Keratinocyte (primary cell): ENCODE data around the gene CYP4X1. TPM values are rescaled to one million over a fixed set of nuclear protein-coding genes. Genes with fewer than 3 reads are reported as not detected.
A peak's percentile ranks its signal among the peaks of the same experiment; 100 is the strongest.

Experiments used
- DNase-seq: peaks from one replicate; pipeline ENCODE4 v3.0.0-alpha.2; 2011; ENCODE audit warnings: low read depth, missing footprints, low spot score
- FAIRE-seq: peaks from 2 replicates; lab custom pipeline; 2011; peaks lifted over from hg19 to GRCh38; lab: Jason Lieb, UNC
- H2AFZ ChIP-seq: 2 replicates; pipeline ENCODE4 v1.6.0; 2012; ENCODE audit warnings: low read length, control low read depth, inconsistent platforms; ENCODE audit not compliant: control insufficient read depth
- H3K27ac ChIP-seq: 2 replicates; pipeline ENCODE4 v1.5.1; 2011; ENCODE audit warnings: low read length; ENCODE audit not compliant: control insufficient read depth, insufficient read depth
- H3K27me3 ChIP-seq: 3 replicates; pipeline ENCODE4 v1.6.0; 2011; ENCODE audit warnings: low read length; ENCODE audit not compliant: control insufficient read depth, insufficient read depth; ENCODE audit errors: extremely low read depth
- H3K36me3 ChIP-seq, 2 experiments: 2 replicates in 1 of 2; 3 replicates in 1 of 2; pipeline ENCODE4 v1.5.1; 2011; ENCODE audit warnings: low read length in 2 of 2, mild to moderate bottlenecking in 1 of 2; ENCODE audit not compliant: control insufficient read depth in 2 of 2, insufficient read depth in 2 of 2; ENCODE audit errors: extremely low read depth in 1 of 2
- H3K4me1 ChIP-seq: 3 replicates; pipeline ENCODE4 v1.5.1; 2011; ENCODE audit warnings: low read length; ENCODE audit not compliant: control insufficient read depth, insufficient read depth; ENCODE audit errors: extremely low read depth
- H3K4me2 ChIP-seq: 3 replicates; pipeline ENCODE4 v1.6.0; 2011; ENCODE audit warnings: low read depth, low read length; ENCODE audit not compliant: control insufficient read depth, insufficient read depth; ENCODE audit errors: extremely low read depth
- H3K4me3 ChIP-seq, 3 experiments: fragments of 200-600 bp in 1 of 3; sonication (generic) in 1 of 3; 2 replicates in 2 of 3; 3 replicates in 1 of 3; pipeline ENCODE4 v1.5.1; 2011 to 2016; ENCODE audit warnings: low read length in 3 of 3, mild to moderate bottlenecking in 3 of 3, control low read depth in 2 of 3, inconsistent platforms in 1 of 3, low read depth in 1 of 3, mixed read lengths in 1 of 3, mixed run types in 1 of 3, moderate library complexity in 1 of 3; ENCODE audit not compliant: control insufficient read depth in 2 of 3, insufficient read depth in 2 of 3; ENCODE audit errors: extremely low read depth in 1 of 3
- H3K79me2 ChIP-seq: 2 replicates; pipeline ENCODE4 v1.6.0; 2012; ENCODE audit warnings: low read length; ENCODE audit not compliant: control insufficient read depth, insufficient read depth
- H3K9ac ChIP-seq: 3 replicates; pipeline ENCODE4 v1.6.0; 2011; ENCODE audit warnings: low read length; ENCODE audit not compliant: control insufficient read depth, insufficient read depth; ENCODE audit errors: extremely low read depth
- H3K9me1 ChIP-seq: 3 replicates; pipeline ENCODE4 v1.6.0; 2011; ENCODE audit warnings: low read length; ENCODE audit not compliant: control insufficient read depth, insufficient read depth; ENCODE audit errors: extremely low read depth
- H3K9me3 ChIP-seq: 2 replicates; pipeline ENCODE4 v1.5.1; 2012; ENCODE audit warnings: low read depth, low read length; ENCODE audit not compliant: control insufficient read depth
- H4K20me1 ChIP-seq: 3 replicates; pipeline ENCODE4 v1.6.0; 2011; ENCODE audit warnings: low read length; ENCODE audit not compliant: control insufficient read depth, insufficient read depth; ENCODE audit errors: extremely low read depth
- CTCF ChIP-seq, 3 experiments: IDR thresholded peaks in 1 of 3; conservative IDR thresholded peaks in 1 of 3; optimal IDR thresholded peaks in 1 of 3; 2 replicates in 2 of 3; 3 replicates in 1 of 3; pipeline versions ENCODE3 to v1.5.1; 2011; ENCODE audit warnings: low read length in 3 of 3, mild to moderate bottlenecking in 3 of 3, moderate library complexity in 2 of 3, control low read depth in 1 of 3, inconsistent platforms in 1 of 3; ENCODE audit not compliant: insufficient read depth in 2 of 3; ENCODE audit errors: extremely low read depth in 1 of 3
- EZH2 ChIP-seq: IDR thresholded peaks from one replicate; pipeline ENCODE4 v1.6.1; 2012; ENCODE audit warnings: inconsistent platforms, mild to moderate bottlenecking, low read length, moderate library complexity
- dilution Hi-C: fragments of 300-500 bp; cut with MboI; formaldehyde crosslinking; loops from one replicate; pipeline ENCODE4 v1.7.0; 2020; ENCODE audit warnings: low sequenced_read_pairs; ENCODE audit not compliant: extremely low pct_ligation_motif_present
- polyA minus RNA-seq, 3 experiments: library from RNA; depleted of rRNA, polyadenylated mRNA; stranded (reverse); fragments of >200 nt; gene quantifications; 1 replicate in 1 of 3; 2 replicates in 1 of 3; 3 replicates in 1 of 3; pipeline ENCODE4 v1.2.3, GENCODE V29; 2011
- polyA plus RNA-seq, 5 experiments: library from polyadenylated mRNA; depleted of rRNA in 3 of 5; stranded (reverse) in 3 of 5; stranded (forward) in 1 of 5; unstranded in 1 of 5; fragments of >200 nt; gene quantifications; 1 replicate in 1 of 5; 2 replicates in 3 of 5; 3 replicates in 1 of 5; pipeline versions ENCODE4 v1.2.1 to v1.2.3, GENCODE V29; 2011 to 2012; ENCODE audit warnings: missing spikeins in 2 of 5, low read depth in 1 of 5, low replicate concordance in 1 of 5

The CYP4X1 gene, protein sequence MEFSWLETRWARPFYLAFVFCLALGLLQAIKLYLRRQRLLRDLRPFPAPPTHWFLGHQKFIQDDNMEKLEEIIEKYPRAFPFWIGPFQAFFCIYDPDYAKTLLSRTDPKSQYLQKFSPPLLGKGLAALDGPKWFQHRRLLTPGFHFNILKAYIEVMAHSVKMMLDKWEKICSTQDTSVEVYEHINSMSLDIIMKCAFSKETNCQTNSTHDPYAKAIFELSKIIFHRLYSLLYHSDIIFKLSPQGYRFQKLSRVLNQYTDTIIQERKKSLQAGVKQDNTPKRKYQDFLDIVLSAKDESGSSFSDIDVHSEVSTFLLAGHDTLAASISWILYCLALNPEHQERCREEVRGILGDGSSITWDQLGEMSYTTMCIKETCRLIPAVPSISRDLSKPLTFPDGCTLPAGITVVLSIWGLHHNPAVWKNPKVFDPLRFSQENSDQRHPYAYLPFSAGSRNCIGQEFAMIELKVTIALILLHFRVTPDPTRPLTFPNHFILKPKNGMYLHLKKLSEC
- polyA plus RNA-seq (0.93 to 1.2 TPM (median 1.00 TPM) in 3 replicates), polyA minus RNA-seq (0.23 to 0.61 TPM in 2 of 3 replicates, not detected in the other)
- polyA plus RNA-seq (2011; ENCODE audit: low read depth): 0.40 TPM
- 0.55 and 0.90 TPM in 2 replicates for polyA plus RNA-seq (2011; cell fraction: cytosol; rRNA removed)
- polyA plus RNA-seq (2011; cell fraction: nucleus; rRNA removed): 2.6 and 3.4 TPM in 2 replicates
- polyA plus RNA-seq (2012; ENCODE audit: low replicate concordance): 0.24 and 0.34 TPM in 2 replicates
- polyA minus RNA-seq (2011; cell fraction: cytosol; rRNA and poly(A)+ RNA removed): not detected
- 0.74 and 1.0 TPM in 2 replicates for polyA minus RNA-seq (2011; cell fraction: nucleus; rRNA and poly(A)+ RNA removed)

DNA sequence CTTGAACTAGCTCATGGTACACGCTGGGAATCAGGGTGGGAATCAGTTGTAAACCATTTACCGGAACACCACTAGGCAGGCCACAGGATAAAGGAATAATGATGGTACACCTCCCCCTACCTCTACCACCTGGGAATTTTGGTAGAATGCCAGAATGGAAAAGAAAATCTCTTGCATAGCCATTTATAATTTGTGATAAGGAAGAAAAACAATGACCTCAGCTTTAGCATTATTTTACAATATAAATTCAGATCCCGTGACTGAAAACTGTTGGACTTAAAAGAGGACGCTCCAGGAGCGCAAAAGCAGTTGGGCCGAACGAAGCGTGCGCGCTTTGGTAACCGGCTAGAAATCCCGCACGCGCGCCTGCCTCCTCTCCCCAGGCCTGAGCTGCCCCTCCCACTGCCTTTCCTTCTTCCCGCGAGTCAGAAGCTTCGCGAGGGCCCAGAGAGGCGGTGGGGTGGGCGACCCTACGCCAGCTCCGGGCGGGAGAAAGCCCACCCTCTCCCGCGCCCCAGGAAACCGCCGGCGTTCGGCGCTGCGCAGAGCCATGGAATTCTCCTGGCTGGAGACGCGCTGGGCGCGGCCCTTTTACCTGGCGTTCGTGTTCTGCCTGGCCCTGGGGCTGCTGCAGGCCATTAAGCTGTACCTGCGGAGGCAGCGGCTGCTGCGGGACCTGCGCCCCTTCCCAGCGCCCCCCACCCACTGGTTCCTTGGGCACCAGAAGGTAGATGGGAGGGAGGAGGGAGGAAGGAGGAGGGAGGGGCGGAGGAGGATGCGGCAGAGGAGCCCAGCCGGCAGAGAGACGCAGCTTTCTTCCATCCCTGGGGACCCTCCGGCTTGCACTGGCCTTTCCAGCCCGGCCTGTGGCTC is at the start of gene CYP4X1:
Gene CYP4X1 (plus strand): TSS at position 402 of the 873 bp plus-strand sequence. CDS start 149 bp downstream, at position 551.
- Histone ChIP-seq H3K9ac (no peak within 1 kb of the TSS), H3K27me3 (no peaks in the 10 kb centered on the region), H3K9me1 (no peaks in the 10 kb centered on the region), H3K79me2 (no peaks in the 10 kb centered on the region), H4K20me1 (no peaks in the 10 kb centered on the region), H2AFZ (peak within 1 kb of the TSS; percentile 67), H3K4me2 (peak within 1 kb of the TSS; percentile 82), H3K27ac (no peak within 1 kb of the TSS), H3K9me3 (no peaks in the 10 kb centered on the region), H3K4me1 (no peaks in the 10 kb centered on the region), H3K4me3 (peak within 1 kb of the TSS; percentile 34 to 65 (median 59)), H3K36me3 (no peaks in the 10 kb centered on the region)
- DNase-seq: no peak
- dilution Hi-C loops: no loop called here
- TF ChIP-seq CTCF (optimal IDR thresholded peaks at IDR 0.05 in 1 of 3, IDR thresholded peaks at IDR 0.05 in 1 of 3, conservative IDR thresholded peaks at IDR 0.05 in 1 of 3; ENCODE audit: extremely low read depth in 1 of 3, insufficient read depth in 2 of 3, low read length in 3 of 3): no peak
- no peak for TF ChIP-seq EZH2
- FAIRE-seq: no peak

DNA sequence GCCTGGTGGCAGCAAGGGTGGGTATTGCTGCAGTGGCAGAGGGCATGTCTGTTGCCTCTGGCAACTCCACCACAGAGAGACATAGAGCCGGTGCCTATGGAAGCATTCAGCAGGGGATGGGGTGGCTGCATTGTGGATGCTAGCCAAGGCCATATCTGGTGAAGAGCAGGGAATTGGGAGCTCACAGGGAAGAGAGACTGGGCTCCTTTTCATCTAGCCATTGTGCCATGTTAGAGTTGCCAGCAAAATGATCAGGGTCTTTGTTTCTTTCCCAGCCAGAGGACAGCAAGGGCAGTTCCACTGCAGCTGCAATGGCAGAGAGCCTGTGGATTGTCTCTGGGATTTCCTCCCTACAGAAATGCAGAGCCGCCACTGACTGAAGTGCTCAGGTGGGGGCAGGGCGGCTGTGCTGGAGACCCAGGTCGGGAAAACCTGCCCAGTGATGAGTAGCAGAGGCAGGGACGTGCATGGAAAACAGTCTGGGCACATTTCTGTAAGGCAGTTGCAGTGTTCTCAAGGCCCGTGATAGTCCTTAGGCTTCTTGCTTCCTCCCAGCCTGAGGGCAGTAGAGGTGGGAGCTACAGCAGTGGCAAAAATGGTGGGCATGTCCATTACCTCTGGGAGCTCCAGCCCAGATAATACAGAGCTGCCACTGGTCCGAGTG is 40.2 kb upstream of the CYP4X1 start:
- FAIRE-seq (no peak), DNase-seq (no peak)
- no peak overlapping the region for H3K9ac ChIP-seq
- H3K27ac ChIP-seq: no peak overlapping the region
- H3K4me1 ChIP-seq: no peaks in the 10 kb centered on the region
- no peak for TF ChIP-seq EZH2
- TF ChIP-seq CTCF (optimal IDR thresholded peaks at IDR 0.05 in 1 of 3, IDR thresholded peaks at IDR 0.05 in 1 of 3, conservative IDR thresholded peaks at IDR 0.05 in 1 of 3; ENCODE audit: extremely low read depth in 1 of 3, insufficient read depth in 2 of 3, low read length in 3 of 3): no peak
- no peak overlapping the region for H3K4me3 ChIP-seq
- H3K36me3 ChIP-seq: no peaks in the 10 kb centered on the region
- no peaks in the 10 kb centered on the region for H3K9me1 ChIP-seq
- H3K9me3 ChIP-seq: no peaks in the 10 kb centered on the region
- H2AFZ ChIP-seq: no peak overlapping the region
- no peak overlapping the region for H3K4me2 ChIP-seq
- H3K79me2 ChIP-seq: no peaks in the 10 kb centered on the region
- dilution Hi-C loops: no loop called here
- H4K20me1 ChIP-seq: no peaks in the 10 kb centered on the region
- H3K27me3 ChIP-seq: peaks cover 2% of the 10 kb centered on the region
